ENCODE results near the gene CABLES1. TPM values are rescaled to one million over a fixed set of nuclear protein-coding genes. Genes with fewer than 3 reads are reported as not detected.
A peak's percentile ranks its signal among the peaks of the same experiment; 100 is the strongest.

CABLES1 gene
- total RNA-seq, 8 experiments from 2014 or later, result 0.56 to 4.6 (median 2.4) TPM

DNA sequence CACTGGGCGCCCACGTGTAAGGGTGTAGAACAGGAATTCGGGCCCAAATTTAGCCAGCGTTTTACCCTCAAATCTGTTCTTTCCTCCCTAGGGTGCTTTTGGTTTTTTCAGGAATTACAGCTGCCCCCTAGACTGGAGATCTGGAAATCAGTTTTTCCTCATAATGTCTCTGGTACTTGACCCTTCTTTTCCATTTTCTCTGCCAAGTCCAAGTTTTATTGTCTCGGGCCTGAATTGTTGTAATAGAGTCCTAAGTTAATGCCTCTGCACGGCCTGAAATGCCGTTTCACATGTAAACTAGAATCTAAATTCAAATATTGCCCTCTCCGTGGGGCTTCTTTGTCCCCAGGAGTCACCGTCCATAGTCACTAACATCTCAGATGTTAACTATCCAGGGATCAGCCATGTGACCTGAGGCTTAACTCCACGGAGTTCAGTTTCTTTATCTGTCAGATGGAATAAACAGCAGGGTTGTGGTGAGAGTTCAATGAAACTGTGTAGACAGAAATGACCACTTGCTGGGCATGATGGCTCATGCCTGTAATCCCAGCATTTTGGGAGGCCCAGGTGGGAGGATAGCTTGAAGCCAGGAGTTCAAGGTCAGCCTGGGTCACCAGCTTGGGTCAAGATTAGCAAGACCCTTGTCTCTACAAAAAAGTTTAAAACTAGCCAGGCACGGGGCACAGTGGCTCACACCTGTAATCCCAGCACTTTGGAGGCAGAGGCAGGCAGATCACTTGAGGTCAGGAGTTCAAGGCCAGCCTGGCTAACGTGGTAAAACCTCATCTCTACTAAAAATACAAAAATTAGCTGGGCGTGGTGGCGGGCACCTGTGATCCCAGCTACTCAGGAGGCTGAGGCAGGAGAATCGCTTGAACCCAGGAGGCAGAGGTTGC is 12.7 kb upstream of the CABLES1 start:
- WGBS, 10 experiments, result 32 to 80% (median 67%) methylated on average over 1 to 9 of the region's 15 CpGs; no CpG with 5 or more reads in 1 of the 10 experiments
- H3K27ac ChIP-seq, result no peak overlapping the region
- ATAC-seq (replicated peaks in 6 of 8), result peak in 2 of 8 experiments; percentile 13 to 27
- in situ Hi-C loops (cut with MboI; ENCODE audit: low pct_unique_long_range_greater_than_20kb in 2 of 9, low sequenced_read_pairs in 9 of 9, unreplicated experiment in 9 of 9), result loop anchor here in 1 of 9 experiments (10.0 kb wide), 1 partner anchor 292 kb away; no protein-coding TSS in a partner anchor
- no peak overlapping the region for H3K4me3 ChIP-seq
- peaks cover 0 to 4% of the 10 kb centered on the region in 2 donors for H3K4me1 ChIP-seq (replicated peaks in 1 of 2)

DNA sequence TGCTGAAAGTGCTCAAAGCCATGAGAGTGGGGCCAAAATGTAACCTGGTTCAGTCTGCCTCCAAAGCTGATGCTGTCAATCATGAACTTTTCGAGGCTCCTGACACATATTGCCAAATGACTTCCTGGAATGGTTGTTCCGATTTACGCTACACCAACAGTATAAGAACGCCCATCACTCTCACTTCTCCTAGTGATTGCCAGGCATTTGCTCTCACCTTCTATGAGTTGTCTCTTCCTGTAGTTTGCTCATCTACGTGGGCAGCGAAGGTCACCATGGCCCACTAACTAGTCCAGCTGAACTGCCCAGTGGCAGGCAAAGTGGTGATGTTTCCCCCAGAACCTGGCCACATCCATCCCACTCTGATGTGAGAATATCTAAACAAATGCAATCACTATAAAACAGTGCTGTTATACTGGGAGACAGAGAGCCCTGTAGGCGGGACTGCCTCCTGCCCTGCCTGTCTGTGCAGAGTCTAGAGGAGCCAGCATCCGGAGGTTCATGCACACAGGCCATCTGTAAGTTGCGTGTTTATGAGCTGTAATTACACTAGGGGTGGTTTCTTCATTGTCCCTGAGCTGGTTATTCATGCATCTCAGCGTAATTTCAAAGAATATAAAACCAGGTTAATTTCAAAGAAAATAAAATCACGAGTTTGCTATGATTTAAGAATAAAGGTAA is 8.8 kb upstream of the CABLES1 start:
- Histone ChIP-seq H3K4me3 (no peak overlapping the region), H3K4me1 (replicated peaks in 1 of 2) (peaks cover 0 to 4% of the 10 kb centered on the region in 2 donors), H3K27ac (no peak overlapping the region)
- in situ Hi-C loops (cut with MboI; ENCODE audit: low pct_unique_long_range_greater_than_20kb in 2 of 9, low sequenced_read_pairs in 9 of 9, unreplicated experiment in 9 of 9), result loop anchor here in 4 of 9 experiments (10.0 to 25.0 kb wide), 3 partner anchors 261 to 311 kb away; a partner anchor contains a TSS
- 33 to 93% (median 73%) methylated on average over 2 to 11 of the region's 11 CpGs; no CpG with 5 or more reads in 2 of the 10 experiments for WGBS, 10 experiments
- ATAC-seq (replicated peaks in 6 of 8), result peak in 6 of 8 experiments; percentile 26 to 78 (median 54)

DNA sequence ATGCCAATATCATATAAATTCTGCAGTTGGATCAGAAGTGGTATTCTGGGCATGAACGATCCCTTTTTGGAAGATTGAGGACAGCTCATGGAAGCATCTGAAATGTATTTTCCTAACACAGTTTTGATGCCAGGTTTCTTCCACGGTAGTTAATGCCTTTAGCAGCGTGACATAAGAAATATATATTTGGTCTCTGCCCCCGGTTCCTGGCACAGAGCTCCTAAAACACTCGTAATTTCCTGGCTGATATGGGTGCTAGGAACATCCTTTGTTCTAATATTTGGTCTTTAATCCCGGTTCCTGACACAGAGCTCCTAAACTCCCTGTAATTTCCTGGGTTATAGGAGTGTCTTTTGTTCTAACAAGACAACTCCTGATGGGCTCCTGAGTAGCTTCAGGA is 8.2 kb upstream of the CABLES1 start:
- in situ Hi-C loops (cut with MboI; ENCODE audit: low pct_unique_long_range_greater_than_20kb in 2 of 9, low sequenced_read_pairs in 9 of 9, unreplicated experiment in 9 of 9), result loop anchor here in 4 of 9 experiments (10.0 to 25.0 kb wide), 3 partner anchors 260 to 310 kb away; a partner anchor contains a TSS
- H3K27ac ChIP-seq, result no peak overlapping the region
- H3K4me3 ChIP-seq, result no peak overlapping the region
- ATAC-seq (replicated peaks in 6 of 8), result no peak
- peaks cover 0 to 4% of the 10 kb centered on the region in 2 donors for H3K4me1 ChIP-seq (replicated peaks in 1 of 2)
- 0 to 90% (median 69%) methylated on average over 1 to 6 of the region's 6 CpGs for WGBS, 10 experiments

DNA sequence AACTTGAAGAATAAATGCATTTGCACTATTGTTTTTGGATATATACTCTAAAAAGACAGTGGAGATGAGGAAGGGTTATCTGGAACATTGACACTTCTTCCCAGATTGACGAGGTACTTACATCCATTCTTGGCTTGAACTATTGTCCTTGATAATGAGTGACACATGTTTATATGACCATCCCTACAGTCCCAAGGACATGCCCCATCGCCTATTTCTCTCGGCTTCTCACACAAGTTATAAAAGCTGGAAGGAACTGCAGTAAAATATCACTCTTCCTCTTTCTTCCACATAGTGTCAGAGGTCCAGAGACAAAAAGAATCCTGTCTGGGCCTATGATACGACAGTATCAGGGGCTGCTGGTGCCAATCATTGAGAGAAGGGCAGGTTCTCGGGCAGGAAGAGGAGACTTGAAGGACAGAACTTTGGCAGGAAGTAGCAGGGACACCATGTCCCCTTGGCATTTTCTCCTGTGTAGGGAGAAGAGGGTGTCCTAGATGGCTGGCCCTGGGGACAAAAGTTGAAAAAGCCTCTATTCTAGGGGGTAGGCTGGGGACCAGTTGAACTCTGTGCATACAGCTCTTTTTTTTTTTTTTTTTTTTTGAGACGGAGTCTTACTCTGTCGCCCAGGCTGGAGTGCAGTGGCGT is 5.8 kb upstream of the CABLES1 start:
- H3K4me3 ChIP-seq, result no peak overlapping the region
- in situ Hi-C loops (cut with MboI; ENCODE audit: low pct_unique_long_range_greater_than_20kb in 2 of 9, low sequenced_read_pairs in 9 of 9, unreplicated experiment in 9 of 9), result loop anchor here in 6 of 9 experiments (10.0 to 25.0 kb wide), 5 partner anchors 245 to 308 kb away; a partner anchor contains a TSS
- no peak overlapping the region for H3K27ac ChIP-seq
- WGBS, 10 experiments, result 30 to 100% (median 69%) methylated on average over 1 to 4 of the region's 8 CpGs; no CpG with 5 or more reads in 3 of the 10 experiments
- no peaks in the 10 kb centered on the region for H3K4me1 ChIP-seq (replicated peaks in 1 of 2)
- ATAC-seq (replicated peaks in 6 of 8), result no peak

DNA sequence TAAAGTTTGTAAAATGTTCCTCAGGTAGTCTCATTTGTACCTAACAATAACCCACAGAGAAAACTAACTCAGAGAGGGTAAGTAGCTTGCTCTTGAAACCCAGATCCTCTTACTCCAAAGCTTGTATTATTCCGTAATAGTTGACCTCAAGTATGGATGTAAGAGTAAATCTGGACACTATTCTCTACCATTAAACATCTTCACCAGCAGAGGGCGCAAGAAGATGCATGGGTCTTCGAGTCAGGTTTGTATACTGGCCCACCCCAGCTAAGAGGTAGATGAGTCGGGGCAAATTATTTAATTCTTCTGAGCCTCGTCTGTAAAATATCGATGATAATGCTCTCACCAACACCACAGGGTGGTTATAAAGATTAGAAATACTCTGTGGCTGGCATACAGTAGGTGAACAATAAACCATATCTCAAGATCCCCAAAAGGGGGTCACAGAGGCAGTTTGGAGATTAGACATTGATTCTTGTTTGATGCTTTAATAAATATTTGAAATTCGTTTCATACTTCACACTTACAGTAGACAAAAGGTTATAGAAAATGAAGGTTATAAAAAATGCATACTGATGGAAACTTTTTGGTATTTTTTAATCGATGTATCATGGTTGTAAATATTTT is 3.5 kb upstream of the CABLES1 start:
- peak in 3 of 8 experiments; percentile 25 to 50 (median 28) for ATAC-seq (replicated peaks in 6 of 8)
- H3K4me1 ChIP-seq (replicated peaks in 1 of 2), result peaks cover under 1 to 2% of the 10 kb centered on the region in 2 donors
- in situ Hi-C loops (cut with MboI; ENCODE audit: low pct_unique_long_range_greater_than_20kb in 2 of 9, low sequenced_read_pairs in 9 of 9, unreplicated experiment in 9 of 9), result loop anchor here in 5 of 9 experiments (10.0 to 25.0 kb wide), 4 partner anchors 243 to 305 kb away; a partner anchor contains a TSS
- 13 to 100% (median 40%) methylated on average over 1 to 8 of the region's 8 CpGs for WGBS, 10 experiments
- no peak overlapping the region for H3K4me3 ChIP-seq
- no peak overlapping the region for H3K27ac ChIP-seq

DNA sequence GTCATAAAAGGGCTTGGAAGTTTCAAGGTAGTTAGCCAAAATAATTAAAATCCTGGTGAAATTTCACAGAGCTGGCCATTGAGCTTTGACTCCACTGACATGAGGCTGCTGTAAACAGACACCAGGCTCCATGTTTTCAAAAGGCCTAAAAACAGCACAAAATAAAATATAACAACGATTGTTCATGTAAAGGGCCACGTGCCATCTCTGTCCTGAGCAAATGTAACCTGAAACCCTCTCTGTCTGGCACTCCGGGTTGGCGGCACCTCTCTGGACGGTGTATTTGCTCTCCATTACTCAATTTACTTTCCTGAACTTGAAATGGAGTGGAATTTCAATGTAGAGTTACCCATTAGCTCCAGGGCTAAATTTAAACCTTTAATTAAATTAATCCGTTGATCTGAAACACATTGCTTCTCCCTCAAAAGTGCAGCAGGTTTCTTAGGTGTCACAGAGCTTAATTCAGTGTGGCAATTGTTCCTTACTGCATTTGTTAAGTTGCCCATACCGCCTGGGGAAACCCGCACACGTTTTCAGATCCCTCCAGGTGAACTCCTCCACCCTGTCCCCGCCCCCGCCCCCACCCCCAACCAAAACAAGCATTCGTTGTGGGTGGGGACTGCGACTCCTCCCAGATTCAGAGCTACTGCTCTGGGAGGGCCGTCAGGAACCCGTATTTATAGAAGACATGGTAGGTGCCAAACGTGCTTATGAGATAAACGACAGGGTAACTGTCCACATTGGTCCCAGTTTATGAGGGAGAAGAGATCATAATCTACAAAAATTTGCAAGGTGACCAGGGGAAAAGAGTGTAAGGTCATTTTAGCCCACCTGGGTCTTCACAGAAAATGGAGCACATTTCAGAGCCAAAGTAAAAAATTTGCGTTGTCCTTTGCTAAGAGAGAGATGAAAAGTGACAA is 1.2 kb upstream of the CABLES1 start:
- in situ Hi-C loops (cut with MboI; ENCODE audit: low pct_unique_long_range_greater_than_20kb in 2 of 9, low sequenced_read_pairs in 9 of 9, unreplicated experiment in 9 of 9), result loop anchor here in 5 of 9 experiments (10.0 to 25.0 kb wide), 4 partner anchors 241 to 303 kb away; a partner anchor contains a TSS
- Histone ChIP-seq H3K4me3 (peak overlapping the region; percentile 43 to 73 (median 58)), H3K27ac (no peak overlapping the region), H3K4me1 (replicated peaks in 1 of 2) (peaks cover 14 to 19% of the 10 kb centered on the region in 2 donors)
- 11 to 81% (median 37%) methylated on average over 1 to 12 of the region's 18 CpGs for WGBS, 10 experiments
- ATAC-seq (replicated peaks in 6 of 8), result no peak

DNA sequence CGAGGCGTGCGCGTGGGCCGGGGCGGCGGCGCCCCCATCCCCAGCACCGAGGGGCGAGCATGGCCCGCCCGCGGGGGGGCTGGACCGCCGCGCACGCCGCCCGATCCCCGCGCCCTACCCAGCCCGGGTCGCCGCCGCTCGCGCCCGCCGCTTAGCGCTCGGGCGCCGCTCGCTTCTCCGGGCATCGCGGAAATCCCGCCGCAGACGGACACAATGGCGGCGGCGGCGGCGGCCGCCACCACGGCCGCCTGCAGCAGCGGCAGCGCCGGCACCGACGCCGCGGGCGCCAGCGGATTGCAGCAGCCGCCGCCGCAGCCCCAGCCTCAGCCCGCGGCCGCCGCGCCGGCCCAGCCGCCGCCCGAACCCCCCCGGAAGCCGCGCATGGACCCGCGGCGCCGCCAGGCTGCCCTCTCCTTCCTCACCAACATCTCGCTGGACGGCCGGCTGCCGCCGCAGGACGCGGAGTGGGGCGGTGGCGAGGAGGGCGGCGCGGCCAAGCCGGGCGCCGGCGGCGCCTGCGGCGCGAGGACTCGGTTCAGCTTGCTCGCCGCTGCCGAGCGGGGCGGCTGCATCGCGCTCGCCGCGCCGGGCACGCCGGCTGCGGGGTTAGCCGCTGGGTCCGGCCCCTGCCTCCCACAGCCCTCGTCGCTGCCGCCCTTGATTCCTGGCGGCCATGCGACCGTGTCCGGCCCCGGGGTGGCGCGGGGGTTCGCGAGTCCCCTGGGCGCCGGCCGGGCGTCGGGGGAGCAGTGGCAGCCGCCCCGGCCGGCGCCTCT is 453 bp downstream of the CABLES1 start:
- in situ Hi-C loops (cut with MboI; ENCODE audit: low pct_unique_long_range_greater_than_20kb in 2 of 9, low sequenced_read_pairs in 9 of 9, unreplicated experiment in 9 of 9), result loop anchor here in 5 of 9 experiments (10.0 to 25.0 kb wide), 4 partner anchors 239 to 302 kb away; a partner anchor contains a TSS
- peaks cover 14 to 20% of the 10 kb centered on the region in 2 donors for H3K4me1 ChIP-seq (replicated peaks in 1 of 2)
- H3K27ac ChIP-seq, result peak overlapping the region in 1 of 2 donors; percentile 17
- peak overlapping the region; percentile 43 to 73 (median 58) for H3K4me3 ChIP-seq
- ATAC-seq (replicated peaks in 6 of 8), result peak; percentile 53 to 74 (median 62)
- 0% methylated on average over 2 to 8 of the region's 134 CpGs; no CpG with 5 or more reads in 6 of the 10 experiments for WGBS, 10 experiments

DNA sequence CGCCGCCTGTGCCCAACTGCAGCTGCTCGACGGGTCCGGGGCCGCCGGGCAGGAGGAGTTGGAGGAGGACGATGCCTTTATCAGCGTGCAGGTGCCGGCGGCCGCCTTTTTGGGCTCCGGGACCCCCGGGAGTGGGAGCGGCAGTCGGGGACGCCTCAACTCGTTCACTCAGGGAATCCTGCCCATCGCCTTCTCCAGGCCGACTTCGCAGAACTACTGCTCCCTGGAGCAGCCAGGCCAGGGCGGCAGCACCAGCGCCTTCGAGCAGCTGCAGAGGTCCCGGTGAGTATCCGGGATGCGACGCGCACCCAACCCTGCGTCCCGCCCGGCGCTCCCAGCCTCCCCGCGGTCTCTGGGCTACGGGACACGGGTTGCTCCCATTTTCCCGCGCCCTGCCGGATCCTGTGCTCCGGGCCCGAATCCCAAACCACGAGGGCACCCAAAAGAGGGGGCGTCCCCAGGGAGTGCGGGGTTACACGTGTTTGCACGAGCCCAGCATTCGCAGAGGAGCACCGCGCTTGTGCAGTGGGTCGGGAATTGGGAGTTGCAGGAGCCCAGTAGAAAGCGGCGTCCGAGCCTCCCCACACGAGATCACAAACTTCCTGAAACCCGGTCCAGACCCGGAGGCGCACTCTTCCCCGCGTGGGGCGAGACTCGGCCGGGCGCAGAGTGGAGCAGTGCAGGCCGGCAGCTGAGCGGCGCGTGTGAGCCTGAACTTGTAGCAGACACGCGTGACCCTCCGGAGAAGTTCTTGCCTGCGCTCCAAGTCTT is 1.2 kb downstream of the CABLES1 start:
- in situ Hi-C loops (cut with MboI; ENCODE audit: low pct_unique_long_range_greater_than_20kb in 2 of 9, low sequenced_read_pairs in 9 of 9, unreplicated experiment in 9 of 9), result loop anchor here in 5 of 9 experiments (10.0 to 25.0 kb wide), 4 partner anchors 238 to 301 kb away; a partner anchor contains a TSS
- Histone ChIP-seq H3K4me3 (peak overlapping the region; percentile 43 to 73 (median 58)), H3K27ac (no peak overlapping the region), H3K4me1 (replicated peaks in 1 of 2) (peaks cover 20 to 25% of the 10 kb centered on the region in 2 donors)
- WGBS, 10 experiments, result 0 to 40% (median 1%) methylated on average over 1 to 18 of the region's 72 CpGs; no CpG with 5 or more reads in 4 of the 10 experiments
- ATAC-seq (replicated peaks in 6 of 8), result peak; percentile 18 to 46 (median 38)

DNA sequence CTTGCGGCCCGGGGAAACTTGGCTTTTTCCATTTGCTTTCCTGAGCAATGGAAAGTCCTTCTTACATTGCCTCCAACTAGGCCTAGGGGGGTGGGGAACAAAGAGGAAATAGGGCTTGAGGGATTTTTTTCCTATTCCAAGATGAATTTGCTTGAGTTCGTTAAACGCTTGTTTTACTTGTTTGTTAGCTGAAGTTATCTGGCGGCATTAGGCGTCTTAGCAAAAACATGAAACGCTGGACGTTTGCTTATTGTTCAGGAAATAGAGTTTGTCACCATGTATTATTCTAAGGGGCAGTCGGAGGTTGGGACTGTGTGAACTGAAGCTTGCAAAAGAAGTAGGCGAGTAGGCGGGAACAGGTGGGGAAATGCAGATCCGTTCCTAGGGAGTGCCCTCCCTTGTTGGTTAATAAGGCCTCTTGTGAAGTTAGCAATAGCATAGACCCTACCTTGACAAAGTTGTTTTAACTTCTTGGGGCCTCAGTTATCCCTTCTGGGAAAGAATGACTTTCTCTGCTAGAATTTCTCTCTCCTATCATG is 1.9 kb downstream of the CABLES1 start:
- H3K4me1 ChIP-seq (replicated peaks in 1 of 2), result peaks cover 21 to 25% of the 10 kb centered on the region in 2 donors
- no peak overlapping the region for H3K27ac ChIP-seq
- ATAC-seq (replicated peaks in 6 of 8), result no peak
- in situ Hi-C loops (cut with MboI; ENCODE audit: low pct_unique_long_range_greater_than_20kb in 2 of 9, low sequenced_read_pairs in 9 of 9, unreplicated experiment in 9 of 9), result loop anchor here in 5 of 9 experiments (10.0 to 25.0 kb wide), 4 partner anchors 238 to 300 kb away; a partner anchor contains a TSS
- peak overlapping the region; percentile 43 to 73 (median 58) for H3K4me3 ChIP-seq
- WGBS, 10 experiments, result 10 to 31% (median 17%) methylated on average over 1 to 8 of the region's 12 CpGs; no CpG with 5 or more reads in 1 of the 10 experiments

DNA sequence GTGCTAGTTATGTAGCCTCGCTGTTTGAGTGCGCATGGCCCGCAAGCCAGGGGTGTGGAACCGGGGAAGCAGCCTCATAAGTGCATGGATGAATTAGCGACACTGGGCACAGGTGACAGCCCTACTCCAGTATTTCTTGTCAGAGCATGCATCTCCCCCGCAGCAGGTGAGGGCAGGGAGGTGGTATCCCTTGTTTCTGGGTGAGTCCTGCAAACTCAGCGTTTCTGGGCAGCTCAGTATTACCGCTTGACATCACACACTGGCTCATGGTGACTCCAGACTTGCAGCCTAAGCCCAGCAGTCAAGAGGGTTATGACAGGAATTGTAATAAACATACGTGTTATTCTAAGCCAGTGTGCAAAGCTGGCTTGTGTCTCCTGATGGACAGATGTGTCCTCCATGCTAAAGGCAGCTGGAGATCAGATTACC is 2.5 kb downstream of the CABLES1 start:
- ATAC-seq (replicated peaks in 6 of 8), result no peak
- in situ Hi-C loops (cut with MboI; ENCODE audit: low pct_unique_long_range_greater_than_20kb in 2 of 9, low sequenced_read_pairs in 9 of 9, unreplicated experiment in 9 of 9), result loop anchor here in 5 of 9 experiments (10.0 to 25.0 kb wide), 4 partner anchors 237 to 299 kb away; a partner anchor contains a TSS
- 0 to 87% (median 73%) methylated on average over 1 to 8 of the region's 9 CpGs; no CpG with 5 or more reads in 4 of the 10 experiments for WGBS, 10 experiments
- Histone ChIP-seq H3K27ac (no peak overlapping the region), H3K4me1 (replicated peaks in 1 of 2) (peaks cover 21 to 25% of the 10 kb centered on the region in 2 donors), H3K4me3 (peak overlapping the region in 2 of 5 donors; percentile 58 to 62)

All from motor neuron (in vitro differentiated cells).